ENCODE data around the gene SLC35B2. TPM values are rescaled to one million over a fixed set of nuclear protein-coding genes. Genes with fewer than 3 reads are reported as not detected.
A peak's percentile ranks its signal among the peaks of the same experiment; 100 is the strongest.

The SLC35B2 gene
- total and polyA plus RNA-seq, 10 donors = 17.6 to 30.4 (median 24.0) TPM

- 55 to 64% (median 60%) methylated on average over 17 of the region's 17 CpGs for WGBS, 5 donors
- TF ChIP-seq CTCF (IDR thresholded peaks at IDR 0.05 in 8 of 11, conservative IDR thresholded peaks at IDR 0.05 in 3 of 11) (no peak), POLR2AphosphoS5 (IDR thresholded peaks at IDR 0.05) (no peak), POLR2A (IDR thresholded peaks at IDR 0.05) (no peak)
- intact Hi-C loops (cut with DNase I; ENCODE audit: low total_unique reads) = no loop called here
- Histone ChIP-seq H3K4me1 (peaks cover 27 to 87% (median 68%) of the 10 kb centered on the region in 6 donors), H3K27ac (peak overlapping the region; percentile 94 to 98 (median 96)), H3K9me3 (no peaks in the 10 kb centered on the region), H3K4me3 (peak overlapping the region in 7 of 8 donors; percentile 90 to 97 (median 94)), H3K27me3 (replicated peaks in 1 of 7) (peaks cover 0 to 27% (median 9%) of the 10 kb centered on the region in 7 donors), H3K36me3 (peaks cover 2 to 21% (median 11%) of the 10 kb centered on the region in 6 donors)
- peak; percentile 80 for DNase-seq
Measured at GRCh38 chr6:44265722-44266233, 8.4 kb upstream of the SLC35B2 start.

GRCh38 chr6:44265007-44265721, 7.8 kb upstream of the SLC35B2 start, which contains the start of gene NFKBIE:
Gene NFKBIE (minus strand): TSS chr6:44265551. CDS start chr6:44265346, 205 bp downstream.
- peak; percentile 96 for DNase-seq
- Histone ChIP-seq H3K4me3 (peak within 1 kb of the TSS; percentile 90 to 98 (median 94)), H3K27ac (peak within 1 kb of the TSS; percentile 94 to 98 (median 96)), H3K36me3 (peaks cover 2 to 27% (median 14%) of the 10 kb centered on the region in 6 donors), H3K27me3 (replicated peaks in 1 of 7) (peaks cover 0 to 21% (median 3%) of the 10 kb centered on the region in 7 donors), H3K9me3 (no peaks in the 10 kb centered on the region), H3K4me1 (peaks cover 27 to 89% (median 69%) of the 10 kb centered on the region in 6 donors)
- intact Hi-C loops (cut with DNase I; ENCODE audit: low total_unique reads) = no loop called here
- TF ChIP-seq POLR2AphosphoS5 (IDR thresholded peaks at IDR 0.05) (peak; percentile 87 to 92 (median 89)), POLR2A (IDR thresholded peaks at IDR 0.05) (peak in 1 of 3 donors; percentile 79), CTCF (IDR thresholded peaks at IDR 0.05 in 8 of 11, conservative IDR thresholded peaks at IDR 0.05 in 3 of 11) (peak in 7 of 11 experiments; percentile 5 to 52 (median 24))
- WGBS, 5 donors = 0 to 1% (median 1%) methylated on average over 39 to 72 of the region's 72 CpGs

GRCh38 chr6:44264154-44265006, 7.1 kb upstream of the SLC35B2 start:
- Histone ChIP-seq H3K4me1 (peaks cover 27 to 89% (median 69%) of the 10 kb centered on the region in 6 donors), H3K27ac (peak overlapping the region; percentile 94 to 98 (median 96)), H3K27me3 (replicated peaks in 1 of 7) (peaks cover 0 to 13% (median 0%) of the 10 kb centered on the region in 7 donors), H3K36me3 (peaks cover 2 to 35% (median 22%) of the 10 kb centered on the region in 6 donors), H3K4me3 (peak overlapping the region; percentile 90 to 98 (median 94)), H3K9me3 (no peaks in the 10 kb centered on the region)
- 0 to 1% (median 1%) methylated on average over 13 of the region's 13 CpGs for WGBS, 5 donors
- TF ChIP-seq POLR2AphosphoS5 (IDR thresholded peaks at IDR 0.05) (peak; percentile 9 to 81 (median 71)), CTCF (IDR thresholded peaks at IDR 0.05 in 8 of 11, conservative IDR thresholded peaks at IDR 0.05 in 3 of 11) (peak in 3 of 11 experiments; percentile 4 to 16 (median 10)), POLR2A (IDR thresholded peaks at IDR 0.05) (no peak)
- peak; percentile 95 for DNase-seq
- intact Hi-C loops (cut with DNase I; ENCODE audit: low total_unique reads) = no loop called here

Data from spleen (tissue), 11 donors.